GM18951 (cell line): ENCODE measurements around the gene ARF4.

Experiments used
- POLR2A ChIP-seq: IDR thresholded peaks from 4 replicates; pipeline ENCODE4 v1.6.1; 2011; ENCODE audit warnings: mild to moderate bottlenecking; ENCODE audit not compliant: insufficient read length, insufficient read depth; ENCODE audit errors: extremely low read depth
- in situ Hi-C: fragments of 300-500 bp; cut with MboI; formaldehyde crosslinking; loops from one replicate; pipeline ENCODE4 v1.12.0; 2022; ENCODE audit warnings: low sequenced_read_pairs, mixed read lengths, inconsistent platforms; ENCODE audit not compliant: unreplicated experiment

Gene ARF4

GRCh38 chr3:57598765-57599360 is 1.7 kb upstream of the ARF4 start:
- in situ Hi-C loops, result no loop called here
- TF ChIP-seq POLR2A, result no peak

GRCh38 chr3:57596495-57597126 is 533 bp downstream of the ARF4 start:
- TF ChIP-seq POLR2A, result no peak
- in situ Hi-C loops, result no loop called here

GRCh38 chr3:57594576-57594975 is 2.6 kb downstream of the ARF4 start:
- TF ChIP-seq POLR2A, result no peak
- in situ Hi-C loops, result no loop called here

- TF ChIP-seq POLR2A, result no peak
- in situ Hi-C loops, result no loop called here
These were observed 3.0 kb downstream of the ARF4 start for GRCh38 chr3:57594144-57594543.

GRCh38 chr3:57592306-57592705 is 4.8 kb downstream of the ARF4 start:
- TF ChIP-seq POLR2A, result no peak
- in situ Hi-C loops, result no loop called here

GRCh38 chr3:57587905-57588304 is 9.2 kb downstream of the ARF4 start:
- in situ Hi-C loops, result no loop called here
- no peak for TF ChIP-seq POLR2A

- in situ Hi-C loops, result no loop called here
- TF ChIP-seq POLR2A, result no peak
These were observed 10.4 kb downstream of the ARF4 start for GRCh38 chr3:57586778-57587177.

GRCh38 chr3:57583544-57583943 is 13.6 kb downstream of the ARF4 start:
- TF ChIP-seq POLR2A, result no peak
- in situ Hi-C loops, result no loop called here

GRCh38 chr3:57582474-57583168 is 14.5 kb downstream of the ARF4 start:
- in situ Hi-C loops, result no loop called here
- TF ChIP-seq POLR2A, result no peak

- in situ Hi-C loops, result no loop called here
- no peak for TF ChIP-seq POLR2A
These were observed 19.3 kb downstream of the ARF4 start for GRCh38 chr3:57577801-57578200.

GRCh38 chr3:57575966-57576626 is 21.0 kb downstream of the ARF4 start:
- in situ Hi-C loops, result no loop called here

GRCh38 chr3:57572096-57572495 is 25.0 kb downstream of the ARF4 start:
- in situ Hi-C loops, result no loop called here
- no peak for TF ChIP-seq POLR2A

More at GRCh38 chr3:57575966-57576626, 21.0 kb downstream of the ARF4 start:
- no peak for TF ChIP-seq POLR2A

GRCh38 chr3:57570878-57571277 is 26.3 kb downstream of the ARF4 start:
- no peak for TF ChIP-seq POLR2A
- in situ Hi-C loops, result no loop called here

- in situ Hi-C loops, result no loop called here
These were observed 27.2 kb downstream of the ARF4 start for GRCh38 chr3:57569859-57570450.

More at GRCh38 chr3:57569859-57570450, 27.2 kb downstream of the ARF4 start:
- no peak for TF ChIP-seq POLR2A
